H1 (cell line): ENCODE data around the gene ZIC5.

Experiments
- CTBP2 ChIP-seq: IDR thresholded peaks from 2 replicates; pipeline ENCODE4 v1.7.0; 2011; ENCODE audit warnings: borderline replicate concordance, mild to moderate bottlenecking, moderate library complexity, mixed read lengths, low read length; ENCODE audit not compliant: insufficient read depth, insufficient read length
- RAD21 ChIP-seq, 2 experiments: IDR thresholded peaks in 1 of 2; conservative IDR thresholded peaks in 1 of 2; 2 replicates each; pipeline ENCODE4 v1.6.1; 2011; ENCODE audit warnings: low read depth in 2 of 2, low read length in 2 of 2, improper control_type of control experiment in 1 of 2, inconsistent platforms in 1 of 2, mild to moderate bottlenecking in 1 of 2, moderate library complexity in 1 of 2
- TEAD4 ChIP-seq: IDR thresholded peaks from 2 replicates; pipeline ENCODE4 v1.6.1; 2012; ENCODE audit warnings: low read depth, low read length, inconsistent platforms, mixed read lengths

GRCh38 chr13:99913167-99913566 is 58.4 kb downstream of the ZIC5 start:
- TF ChIP-seq CTBP2 (no peak), TEAD4 (no peak), RAD21 (IDR thresholded peaks at IDR 0.05 in 1 of 2, conservative IDR thresholded peaks at IDR 0.05 in 1 of 2; ENCODE audit: low read depth in 2 of 2, low read length in 2 of 2) (no peak)
